8988T (cell line): ENCODE results near the gene TYROBP.
"Not testable (repeated sequence)": the region's sequence is repeated elsewhere in the genome, so short reads cannot be mapped to it uniquely, and the experiment has no call there.

ENCODE experiments used
- DNase-seq: peaks from one replicate; pipeline ENCODE4 v3.0.0; 2011

The TYROBP gene

GRCh38 chr19:35908010-35908441 lies at the start of gene TYROBP:
Gene TYROBP, minus strand, starts transcription at chr19:35908295. Its CDS starts 67 bp downstream, at chr19:35908228.
- DNase-seq, result no peak

GRCh38 chr19:35957411-35957810 lies 49.3 kb upstream of the TYROBP start:
- not testable (repeated sequence) for DNase-seq

- no peak for DNase-seq
These were observed 48.0 kb upstream of the TYROBP start for GRCh38 chr19:35955881-35956634.

- no peak for DNase-seq
These were observed 41.0 kb upstream of the TYROBP start for GRCh38 chr19:35949131-35949530.

- no peak for DNase-seq
These were observed 38.1 kb upstream of the TYROBP start for GRCh38 chr19:35946203-35946602.

GRCh38 chr19:35945121-35945790 lies 37.2 kb upstream of the TYROBP start:
- no peak for DNase-seq

- no peak for DNase-seq
These were observed 36.5 kb upstream of the TYROBP start for GRCh38 chr19:35944556-35944955.

GRCh38 chr19:35943321-35944301 lies 35.5 kb upstream of the TYROBP start:
- no peak for DNase-seq

- DNase-seq, result no peak
These were observed 34.1 kb upstream of the TYROBP start for GRCh38 chr19:35942235-35942634.

- DNase-seq, result no peak
These were observed 32.7 kb upstream of the TYROBP start for GRCh38 chr19:35940839-35941238.

- DNase-seq, result no peak
These were observed 32.1 kb upstream of the TYROBP start for GRCh38 chr19:35940078-35940775.

- no peak for DNase-seq
These were observed 31.4 kb upstream of the TYROBP start for GRCh38 chr19:35939307-35940077.

GRCh38 chr19:35938282-35939224 lies 30.5 kb upstream of the TYROBP start:
- no peak for DNase-seq

- no peak for DNase-seq
These were observed 29.5 kb upstream of the TYROBP start for GRCh38 chr19:35937345-35938281.

GRCh38 chr19:35936738-35937268 lies 28.7 kb upstream of the TYROBP start:
- no peak for DNase-seq

GRCh38 chr19:35935911-35936737 lies 28.0 kb upstream of the TYROBP start, which contains the start of gene LRFN3:
Gene LRFN3, plus strand, starts transcription at chr19:35936374. Its CDS starts 3,052 bp downstream, at chr19:35939426.
- peak; percentile 98 for DNase-seq

GRCh38 chr19:35932291-35932936 lies 24.3 kb upstream of the TYROBP start:
- no peak for DNase-seq

GRCh38 chr19:35931874-35932202 lies 23.7 kb upstream of the TYROBP start:
- no peak for DNase-seq
